ENCODE results near the gene ARRDC1.
"Not testable (repeated sequence)": the region's sequence is repeated elsewhere in the genome, so short reads cannot be mapped to it uniquely, and the experiment has no call there.

The ARRDC1 gene

GRCh38 chr9:137586854-137587253 is 18.6 kb upstream of the ARRDC1 start:
- no peak for DNase-seq

GRCh38 chr9:137588311-137588710 is 17.2 kb upstream of the ARRDC1 start:
- no peak for DNase-seq

DNA sequence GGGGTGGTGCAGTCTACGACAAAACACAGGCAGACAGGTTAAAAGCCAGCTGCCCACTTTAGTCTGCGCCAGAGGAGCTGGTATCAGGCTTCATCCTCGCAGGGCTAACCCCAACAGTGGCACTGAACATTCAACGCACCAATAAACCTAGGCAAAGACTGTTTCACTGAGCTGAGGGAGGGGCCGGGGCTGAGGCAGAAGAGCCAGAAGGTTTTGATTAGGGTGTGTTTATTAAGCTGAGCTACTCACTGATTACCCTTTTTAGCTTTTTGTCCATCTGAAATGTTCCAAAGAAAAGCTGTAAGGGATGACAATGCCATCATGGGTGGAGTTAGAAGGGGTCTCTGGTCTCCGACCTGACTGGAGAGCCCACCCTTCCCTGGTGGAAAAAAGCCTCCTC is 16.6 kb upstream of the ARRDC1 start:
- DNase-seq = no peak

GRCh38 chr9:137589441-137590122 is 15.9 kb upstream of the ARRDC1 start:
- DNase-seq = no peak

GRCh38 chr9:137590123-137590468 is 15.4 kb upstream of the ARRDC1 start:
- no peak for DNase-seq

DNA sequence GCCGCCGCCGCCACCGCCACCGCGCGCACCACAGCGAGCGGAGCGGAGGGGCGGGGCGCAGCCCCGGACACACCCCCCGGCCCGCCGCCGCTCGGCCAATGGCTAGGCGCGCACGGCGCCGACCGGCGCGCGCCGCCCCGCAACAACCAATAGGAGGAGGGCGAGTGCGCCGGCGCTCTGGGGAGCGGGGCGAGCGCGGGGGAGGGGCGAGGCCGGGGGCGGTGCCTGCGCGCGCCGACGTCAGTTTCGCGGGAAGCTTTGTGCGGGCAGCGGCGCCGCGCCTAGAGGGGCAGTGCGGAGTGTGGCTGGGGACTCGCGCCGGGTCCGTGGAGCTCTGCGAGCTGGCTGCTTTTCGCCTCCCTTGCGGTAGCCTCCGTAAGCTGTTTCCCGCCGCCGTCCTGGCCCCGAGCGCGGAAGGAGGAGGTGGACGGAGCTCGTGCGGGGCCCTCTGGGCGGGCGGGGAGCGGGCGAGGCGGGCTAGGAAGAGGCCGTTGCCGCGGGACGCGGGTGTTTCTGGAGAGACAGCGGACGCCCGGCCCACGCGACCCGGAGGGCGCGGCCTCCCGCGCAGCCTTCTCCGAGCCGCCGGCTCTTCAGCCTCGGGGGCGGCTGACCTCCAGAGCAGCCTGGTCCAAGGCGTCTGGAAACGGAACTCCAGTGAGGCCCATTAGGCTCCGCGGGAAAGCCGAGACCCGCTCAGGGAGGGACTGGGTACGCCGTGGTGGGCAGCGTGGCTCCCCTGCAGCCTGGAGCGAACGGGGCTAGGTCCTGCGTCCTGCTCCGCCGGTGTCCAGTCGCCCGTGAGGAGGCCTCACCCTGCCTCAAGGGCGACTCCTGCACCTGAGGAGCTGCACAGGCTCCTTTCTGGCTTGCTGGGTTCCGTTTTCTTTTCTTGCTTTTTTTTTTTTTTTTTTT is 14.8 kb upstream of the ARRDC1 start, which contains the start of gene ZMYND19:
TSS of gene ZMYND19 (minus strand) at position 44 of the 915 bp plus-strand sequence. CDS start 249 bp downstream, outside the sequence.
- DNase-seq = peak; percentile 84

DNA sequence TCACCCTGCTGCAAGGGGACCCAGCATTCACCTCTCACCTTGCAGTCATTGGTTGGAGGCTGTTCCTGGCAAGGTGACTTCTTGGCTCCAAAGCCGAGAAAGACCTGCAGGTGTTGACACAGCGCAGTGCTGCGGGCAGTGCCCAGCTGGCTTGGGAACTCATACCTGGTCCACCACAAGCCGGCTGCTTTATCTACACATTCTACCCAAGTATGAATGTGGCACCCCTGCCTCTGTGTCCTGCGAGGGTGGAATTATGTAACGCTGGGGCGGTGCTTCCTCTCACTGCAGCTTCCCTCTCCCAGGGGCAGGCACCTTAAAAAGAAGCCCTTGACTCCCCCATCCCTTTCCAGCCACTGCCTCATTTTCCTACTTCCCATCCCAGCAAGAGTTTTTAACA is 12.7 kb upstream of the ARRDC1 start:
- no peak for DNase-seq

DNA sequence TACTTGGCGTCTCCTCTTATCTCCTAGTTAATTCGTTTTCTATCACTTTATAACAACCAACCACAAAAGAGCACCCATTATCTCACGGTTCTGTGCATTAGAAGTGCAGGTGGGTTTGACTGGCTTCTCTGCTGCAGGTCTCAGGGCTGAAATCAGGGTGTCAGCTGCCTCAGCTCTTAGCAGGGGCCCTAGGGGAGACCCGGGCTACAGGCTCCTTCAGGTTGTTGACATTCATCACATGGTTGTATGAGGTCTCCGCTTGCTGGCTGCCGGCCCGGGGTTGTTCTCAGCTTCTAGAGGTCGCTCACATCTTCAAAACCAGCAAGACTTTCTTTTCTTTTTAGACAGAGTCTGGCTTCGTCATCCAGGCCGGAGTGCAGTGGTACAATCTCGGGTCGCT is 12.3 kb upstream of the ARRDC1 start:
- no peak for DNase-seq

DNA sequence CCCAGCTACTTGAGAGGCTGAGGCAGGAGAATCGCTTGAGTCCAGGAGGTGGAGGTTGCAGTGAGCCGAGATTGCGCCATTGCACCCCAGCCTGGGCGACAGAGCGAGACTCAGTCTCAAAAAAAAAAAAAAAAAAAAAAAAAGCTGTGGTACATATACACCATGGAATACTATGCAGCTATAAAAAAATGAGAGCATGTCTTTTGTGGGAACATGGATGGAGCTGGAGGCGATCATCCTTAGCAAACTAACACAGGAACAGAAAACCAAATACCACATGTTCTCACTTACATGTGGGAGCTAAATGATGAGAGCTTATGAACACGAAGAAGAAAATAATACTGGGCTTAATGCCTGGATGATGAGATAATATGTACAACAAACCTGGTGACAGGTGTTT is 8.9 kb upstream of the ARRDC1 start:
- DNase-seq = not testable (repeated sequence)

GRCh38 chr9:137598943-137599342 is 6.5 kb upstream of the ARRDC1 start:
- DNase-seq = no peak

- DNase-seq = no peak
These were observed 2.8 kb upstream of the ARRDC1 start for GRCh38 chr9:137602661-137603060.

- DNase-seq = no peak
These were observed 1.6 kb upstream of the ARRDC1 start for GRCh38 chr9:137603879-137604278.

GRCh38 chr9:137604345-137605086 is 970 bp upstream of the ARRDC1 start:
- DNase-seq = no peak

GRCh38 chr9:137606005-137606621 is 627 bp downstream of the ARRDC1 start:
- DNase-seq = no peak

- no peak for DNase-seq
These were observed 1.2 kb downstream of the ARRDC1 start for GRCh38 chr9:137606734-137607138.

DNA sequence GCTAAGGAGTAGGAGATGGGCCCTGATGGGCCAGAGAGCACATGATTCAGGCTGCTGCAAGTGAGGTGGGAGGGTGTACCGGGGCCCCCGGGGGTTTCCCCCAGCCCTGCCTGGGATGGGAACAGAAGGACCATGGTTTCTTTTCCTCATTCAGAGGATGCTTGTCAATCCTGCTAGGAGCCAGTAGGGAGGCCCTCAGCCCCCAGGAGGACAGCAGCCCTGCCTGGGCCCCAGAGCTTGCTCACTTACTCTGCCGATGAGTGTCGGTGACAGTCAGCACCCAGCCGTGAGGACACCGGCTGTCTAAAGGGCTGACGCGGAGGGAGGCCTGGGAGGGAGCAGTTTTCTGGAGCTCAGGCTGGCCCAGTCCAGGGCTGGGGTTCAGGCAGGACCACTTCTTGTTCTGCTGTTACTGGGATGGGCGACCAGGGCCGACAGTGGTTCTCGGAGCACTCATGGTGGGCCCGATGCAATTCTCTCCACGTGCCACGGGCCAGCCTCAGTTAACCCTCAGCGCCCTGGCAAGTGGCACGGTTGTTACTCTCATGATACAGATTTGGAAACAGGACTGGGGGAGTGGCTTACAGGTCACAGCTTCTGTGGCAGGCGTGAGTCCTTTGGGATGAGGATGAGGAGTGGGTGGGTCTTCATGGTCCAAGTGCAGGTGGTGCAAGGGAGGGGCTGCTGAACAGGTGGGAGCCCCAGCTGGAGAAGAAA is 1.8 kb downstream of the ARRDC1 start:
- no peak for DNase-seq

- no peak for DNase-seq
These were observed 5.5 kb downstream of the ARRDC1 start for GRCh38 chr9:137610944-137611343.

DNA sequence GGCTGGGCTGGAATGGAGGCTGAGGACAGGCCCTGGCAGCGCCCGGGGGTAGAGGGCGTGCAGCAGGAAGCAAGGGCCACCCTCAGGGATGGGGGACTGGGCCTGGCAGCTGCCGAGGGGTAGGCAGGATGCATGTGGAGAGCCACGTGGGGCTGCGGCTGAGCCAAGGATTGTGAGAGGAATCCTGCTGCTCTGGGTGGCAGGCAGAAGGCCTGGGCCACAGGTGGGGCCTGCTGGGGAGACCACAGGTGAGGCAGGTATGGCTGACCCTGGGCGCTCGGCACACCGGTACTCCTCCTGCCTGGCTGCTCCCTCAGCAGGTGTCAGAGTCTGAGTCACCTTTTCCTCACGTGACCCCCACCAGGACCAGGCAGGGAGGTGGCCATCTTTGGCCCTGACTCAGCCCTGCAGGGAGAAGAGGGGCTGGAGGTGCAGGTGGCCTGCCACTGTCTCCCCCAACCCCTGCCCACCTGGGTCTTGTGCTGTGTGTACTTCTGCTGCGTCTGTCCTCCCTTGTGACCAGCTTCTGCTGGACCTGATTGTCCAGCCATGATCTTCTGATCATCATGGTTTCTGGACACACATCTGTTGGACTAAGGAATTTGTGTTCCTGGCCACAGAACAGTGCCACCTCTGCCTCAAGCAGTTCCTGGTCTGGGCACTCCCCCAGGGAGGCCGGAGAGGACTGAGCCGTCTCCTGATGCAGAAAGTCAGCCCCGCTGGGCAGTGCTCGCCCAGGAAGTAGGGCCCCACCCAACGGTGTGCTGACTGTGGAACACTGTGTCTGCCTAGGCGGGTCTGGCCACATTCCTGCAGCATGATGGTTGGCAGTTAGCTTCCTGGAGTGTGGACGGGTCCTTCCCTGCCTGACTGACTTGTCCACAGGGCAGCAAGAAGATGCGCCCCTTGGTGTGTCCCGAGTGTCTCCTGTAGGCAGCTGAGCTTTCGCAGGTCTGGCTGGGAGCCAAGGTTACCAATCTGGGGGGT is 6.4 kb downstream of the ARRDC1 start:
- DNase-seq = no peak

DNA sequence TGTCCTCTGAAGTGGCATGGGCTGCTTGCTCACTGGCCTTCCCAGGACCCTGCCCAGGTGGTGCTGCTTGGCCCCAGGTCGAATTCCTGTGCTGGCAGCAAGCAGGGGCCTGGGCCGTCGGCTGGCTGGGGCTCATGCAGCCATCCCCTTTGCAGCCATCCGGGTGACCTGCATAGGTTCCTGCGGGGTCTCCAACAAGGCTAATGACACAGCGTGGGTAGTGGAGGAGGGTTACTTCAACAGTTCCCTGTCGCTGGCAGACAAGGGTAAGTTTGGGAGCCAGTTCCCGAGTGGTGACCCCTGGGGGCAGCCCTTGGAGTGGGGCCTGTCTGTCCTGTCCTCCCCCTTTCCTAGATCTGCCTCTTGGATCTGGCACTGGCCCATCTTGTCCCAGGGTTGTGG is 7.3 kb downstream of the ARRDC1 start:
- DNase-seq = no peak

GRCh38 chr9:137613259-137613658 is 7.8 kb downstream of the ARRDC1 start:
- no peak for DNase-seq

All from activated effector memory CD4-positive, alpha-beta T cell treated with Interleukin-2 at 50 U/mL for 16 hours (primary cell).